Smooth muscle cell (in vitro differentiated cells): Measurements from ENCODE around the gene NECTIN4. TPM values are rescaled to one million over a fixed set of nuclear protein-coding genes. Genes with fewer than 3 reads are reported as not detected.
"Not testable (repeated sequence)": the region's sequence is repeated elsewhere in the genome, so short reads cannot be mapped to it uniquely, and the experiment has no call there.

Source experiments
- DNase-seq: peaks from one replicate; lab custom pipeline; 2025; ENCODE audit not compliant: unreplicated experiment; lab: John Stamatoyannopoulos, UW
- H2AFZ ChIP-seq: fragments of 200-600 bp; sonication (generic); 2 replicates; pipeline ENCODE4 v1.6.0; 2016; ENCODE audit warnings: antibody characterized with exemption, low read depth, mild to moderate bottlenecking
- H3F3A ChIP-seq: fragments of 200-600 bp; sonication (generic); 2 replicates; pipeline ENCODE4 v1.6.0; 2017; ENCODE audit warnings: antibody characterized with exemption, low read depth
- H3K27ac ChIP-seq: fragments of 200-600 bp; sonication (generic); 2 replicates; pipeline ENCODE4 v1.5.1; 2016; ENCODE audit warnings: low read depth, mild to moderate bottlenecking
- H3K27me3 ChIP-seq: fragments of 200-600 bp; sonication (generic); 2 replicates; pipeline ENCODE4 v1.6.1; 2016; ENCODE audit warnings: low read depth, mild to moderate bottlenecking
- H3K36me3 ChIP-seq: fragments of 200-600 bp; sonication (generic); 2 replicates; pipeline ENCODE4 v1.5.1; 2016; ENCODE audit warnings: low read depth
- H3K4me1 ChIP-seq: fragments of 200-600 bp; sonication (generic); 2 replicates; pipeline ENCODE4 v1.5.1; 2016; ENCODE audit warnings: low read depth
- H3K4me2 ChIP-seq: fragments of 200-600 bp; sonication (generic); 2 replicates; pipeline ENCODE4 v1.6.0; 2016; ENCODE audit warnings: mild to moderate bottlenecking
- H3K4me3 ChIP-seq: fragments of 200-600 bp; sonication (generic); 2 replicates; pipeline ENCODE4 v1.5.1; 2016; ENCODE audit warnings: mild to moderate bottlenecking
- H3K79me2 ChIP-seq: fragments of 200-600 bp; sonication (generic); 2 replicates; pipeline ENCODE4 v1.6.0; 2016; ENCODE audit warnings: low read depth, mild to moderate bottlenecking
- H3K9ac ChIP-seq: fragments of 200-600 bp; sonication (generic); 2 replicates; pipeline ENCODE4 v1.6.0; 2016; ENCODE audit warnings: low read depth
- H3K9me3 ChIP-seq: fragments of 200-600 bp; sonication (generic); replicated peaks from 2 replicates; pipeline ENCODE4 v1.5.1; 2016; ENCODE audit warnings: low read depth
- H4K20me1 ChIP-seq: fragments of 200-600 bp; sonication (generic); 2 replicates; pipeline ENCODE4 v1.6.0; 2016; ENCODE audit warnings: low read depth
- CTCF ChIP-seq: fragments of 200-600 bp; sonication (generic); IDR thresholded peaks from 2 replicates; pipeline ENCODE4 v1.5.1; 2017; ENCODE audit warnings: borderline replicate concordance, mild to moderate bottlenecking, antibody characterized with exemption; ENCODE audit not compliant: insufficient read depth, poor library complexity, severe bottlenecking
- WGBS: methylation state at CpG from one replicate; pipeline ENCODE4 v1.1.7; 2016; ENCODE audit warnings: low lambda C conversion rate; 5-methylcytosine and 5-hydroxymethylcytosine counted together
- polyA plus RNA-seq: library from polyadenylated mRNA; unstranded; fragments of >200 nt; fragmentation: Nextera tagmentation; extraction: Ambion mirVana; gene quantifications from 2 replicates; pipeline ENCODE4 v1.2.1, GENCODE V29; 2016
- total RNA-seq: library from RNA; depleted of rRNA; stranded (reverse); fragments of >200 nt; gene quantifications from 2 replicates; pipeline ENCODE4 v1.2.3, GENCODE V29; 2014

NECTIN4 gene
- total and polyA plus RNA-seq, 2 experiments from 2014 or later: 12.7 to 18.2 TPM

GRCh38 chr1:161068306-161069234, 20.8 kb downstream of the NECTIN4 start:
- no peaks in the 10 kb centered on the region for H3F3A ChIP-seq
- WGBS: 93% methylated on average over 10 of the region's 10 CpGs
- H3K27me3 ChIP-seq: peaks cover 5% of the 10 kb centered on the region
- no peak overlapping the region for H3K9ac ChIP-seq
- H3K4me2 ChIP-seq: no peak overlapping the region
- H3K4me1 ChIP-seq: peaks cover 4% of the 10 kb centered on the region
- H2AFZ ChIP-seq: no peak overlapping the region
- DNase-seq: no peak
- H3K4me3 ChIP-seq: no peak overlapping the region
- H3K27ac ChIP-seq: no peak overlapping the region
- H3K79me2 ChIP-seq: no peaks in the 10 kb centered on the region
- H4K20me1 ChIP-seq: no peaks in the 10 kb centered on the region
- no peak for TF ChIP-seq CTCF
- H3K36me3 ChIP-seq: no peaks in the 10 kb centered on the region
- H3K9me3 ChIP-seq: no peaks in the 10 kb centered on the region

GRCh38 chr1:161066694-161067093, 22.7 kb downstream of the NECTIN4 start:
- TF ChIP-seq CTCF: no peak
- no peak overlapping the region for H3K27ac ChIP-seq
- H4K20me1 ChIP-seq: no peaks in the 10 kb centered on the region
- no peak overlapping the region for H3K9ac ChIP-seq
- DNase-seq: no peak
- H3K4me1 ChIP-seq: peaks cover 4% of the 10 kb centered on the region
- peaks cover 6% of the 10 kb centered on the region for H3K27me3 ChIP-seq
- no peak overlapping the region for H2AFZ ChIP-seq
- H3F3A ChIP-seq: no peaks in the 10 kb centered on the region
- H3K79me2 ChIP-seq: no peaks in the 10 kb centered on the region
- no peak overlapping the region for H3K4me3 ChIP-seq
- H3K9me3 ChIP-seq: no peaks in the 10 kb centered on the region
- WGBS: 84% methylated on average over 3 of the region's 3 CpGs
- H3K4me2 ChIP-seq: no peak overlapping the region
- no peaks in the 10 kb centered on the region for H3K36me3 ChIP-seq

GRCh38 chr1:161065681-161066080, 23.7 kb downstream of the NECTIN4 start:
- 96% methylated on average over 7 of the region's 7 CpGs for WGBS
- not testable (repeated sequence) for H3F3A ChIP-seq, H2AFZ ChIP-seq

GRCh38 chr1:161063936-161064335, 25.4 kb downstream of the NECTIN4 start:
- H3F3A ChIP-seq, H3K4me1 ChIP-seq, H3K9me3 ChIP-seq, DNase-seq, H3K36me3 ChIP-seq, H3K4me3 ChIP-seq, H3K4me2 ChIP-seq, H2AFZ ChIP-seq, H3K9ac ChIP-seq, H3K27ac ChIP-seq, H4K20me1 ChIP-seq, H3K27me3 ChIP-seq, H3K79me2 ChIP-seq: not testable (repeated sequence)
- WGBS: 60% methylated on average over 6 of the region's 6 CpGs

More at GRCh38 chr1:161065681-161066080, 23.7 kb downstream of the NECTIN4 start:
- H3K4me2 ChIP-seq, DNase-seq, H3K79me2 ChIP-seq, H3K36me3 ChIP-seq, H3K4me3 ChIP-seq, H4K20me1 ChIP-seq, H3K27ac ChIP-seq, H3K9me3 ChIP-seq, H3K9ac ChIP-seq, H3K27me3 ChIP-seq, H3K4me1 ChIP-seq: not testable (repeated sequence)
